H1 (cell line): ENCODE measurements around the gene C20orf96. TPM values are rescaled to one million over a fixed set of nuclear protein-coding genes. Genes with fewer than 3 reads are reported as not detected.

Experiments used
- BACH1 ChIP-seq: IDR thresholded peaks from 2 replicates; pipeline ENCODE4 v1.6.1; 2012; ENCODE audit warnings: low read length, improper control_type of control experiment
- CBX8 ChIP-seq: fragments of 300-800, 300-1000 bp; sonication (generic); IDR thresholded peaks from 2 replicates; pipeline ENCODE4 v1.7.1; 2016; ENCODE audit warnings: low read depth, low read length, borderline replicate concordance
- CHD1 ChIP-seq: IDR thresholded peaks from 2 replicates; pipeline ENCODE4 v1.6.1; 2012; ENCODE audit warnings: low read depth, low read length, improper control_type of control experiment
- CHD2 ChIP-seq: IDR thresholded peaks from 2 replicates; pipeline ENCODE4 v1.6.1; 2012; ENCODE audit warnings: low read length, improper control_type of control experiment
- EGR1 ChIP-seq: IDR thresholded peaks from 2 replicates; pipeline ENCODE4 v1.6.1; 2011; ENCODE audit warnings: low read depth, low read length, borderline replicate concordance
- EP300 ChIP-seq, 2 experiments: IDR thresholded peaks; 1 replicate in 1 of 2; 2 replicates in 1 of 2; pipeline ENCODE4 v1.6.1; 2011 to 2012; ENCODE audit warnings: low read depth in 2 of 2, low read length in 2 of 2, mild to moderate bottlenecking in 2 of 2, borderline replicate concordance in 1 of 2, inconsistent platforms in 1 of 2, moderate library complexity in 1 of 2
- GABPA ChIP-seq: IDR thresholded peaks from 2 replicates; pipeline ENCODE4 v1.6.1; 2011; ENCODE audit warnings: mild to moderate bottlenecking, low read length, moderate library complexity, borderline replicate concordance; ENCODE audit not compliant: insufficient read depth
- GTF2F1 ChIP-seq: IDR thresholded peaks from 2 replicates; pipeline ENCODE4 v1.6.1; 2012; ENCODE audit warnings: low read depth, low read length, improper control_type of control experiment, borderline replicate concordance
- HDAC2 ChIP-seq, 2 experiments: fragments of 300-600 bp in 1 of 2; sonication (generic) in 1 of 2; IDR thresholded peaks; 2 replicates each; pipeline ENCODE4 v1.6.1; 2011 to 2012; ENCODE audit warnings: low read depth in 2 of 2, low read length in 2 of 2, mild to moderate bottlenecking in 2 of 2, moderate library complexity in 2 of 2, borderline replicate concordance in 1 of 2, inconsistent platforms in 1 of 2
- HDAC6 ChIP-seq: IDR thresholded peaks from one replicate; pipeline ENCODE4 v1.7.1; 2012; ENCODE audit warnings: low read depth, mild to moderate bottlenecking, inconsistent platforms, low read length, moderate library complexity
- JUN ChIP-seq: IDR thresholded peaks from 2 replicates; pipeline ENCODE4 v1.6.1; 2011; ENCODE audit warnings: low read depth, mild to moderate bottlenecking, improper control_type of control experiment, low read length
- JUND ChIP-seq: IDR thresholded peaks from 2 replicates; pipeline ENCODE4 v1.6.1; 2011; ENCODE audit warnings: mild to moderate bottlenecking, improper control_type of control experiment, low read length
- POLR2A ChIP-seq, 2 experiments: IDR thresholded peaks; 1 replicate in 1 of 2; 2 replicates in 1 of 2; pipeline ENCODE4 v1.6.1; 2011; ENCODE audit warnings: low read depth in 2 of 2, low read length in 2 of 2, mild to moderate bottlenecking in 2 of 2; ENCODE audit errors: control extremely low read depth in 1 of 2
- RBBP5 ChIP-seq: IDR thresholded peaks from 2 replicates; pipeline ENCODE4 v1.7.1; 2012; ENCODE audit warnings: low read depth, mild to moderate bottlenecking, inconsistent platforms, low read length, moderate library complexity, borderline replicate concordance
- TCF12 ChIP-seq: IDR thresholded peaks from 2 replicates; pipeline ENCODE4 v1.6.1; 2011; ENCODE audit warnings: low read depth, mild to moderate bottlenecking, low read length
- polyA plus RNA-seq, 7 experiments: library from polyadenylated mRNA; depleted of rRNA in 3 of 7; stranded (reverse) in 5 of 7; unstranded in 2 of 7; fragments of >200 nt in 5 of 7; fragments of 200-250 nt in 2 of 7; gene quantifications; 1 replicate in 5 of 7; 2 replicates in 1 of 7; 4 replicates in 1 of 7; pipeline versions ENCODE4 v1.2.1 to v1.2.3, GENCODE V29; 2011 to 2013; ENCODE audit warnings: missing spikeins in 2 of 7, mixed read lengths in 2 of 7
- total RNA-seq: library from RNA; stranded (reverse); fragmentation: NEBNext Ultra II Directional; extraction: Animal tissue kit (Norgen Biotek cat#: 25700); gene quantifications from 2 replicates; pipeline ENCODE4 v1.2.1, GENCODE V29; 2021
- TF ChIP-seq, protein P1 (sequence below), 3 experiments: IDR thresholded peaks; 1 replicate in 2 of 3; 2 replicates in 1 of 3; pipeline versions ENCODE4 v1.5.1 to v1.6.1; 2011; ENCODE audit warnings: low read length in 3 of 3, mild to moderate bottlenecking in 3 of 3, inconsistent platforms in 2 of 3, low read depth in 1 of 3, moderate library complexity in 1 of 3; ENCODE audit not compliant: insufficient read depth in 1 of 3; ENCODE audit errors: control extremely low read depth in 1 of 3
- TF ChIP-seq, protein P2 (sequence below): IDR thresholded peaks from 2 replicates; pipeline ENCODE4 v1.6.1; 2012; ENCODE audit warnings: inconsistent platforms
- TF ChIP-seq, protein P3 (sequence below): IDR thresholded peaks from 2 replicates; pipeline ENCODE4 v1.6.1; 2012; ENCODE audit warnings: low read length, inconsistent platforms

The C20orf96 gene
- total and polyA plus RNA-seq, 2 of the 8 experiments (the other 6 are each of a cell fraction or from before 2014, with no cell fraction given) = 19.2 to 21.0 TPM

DNA sequence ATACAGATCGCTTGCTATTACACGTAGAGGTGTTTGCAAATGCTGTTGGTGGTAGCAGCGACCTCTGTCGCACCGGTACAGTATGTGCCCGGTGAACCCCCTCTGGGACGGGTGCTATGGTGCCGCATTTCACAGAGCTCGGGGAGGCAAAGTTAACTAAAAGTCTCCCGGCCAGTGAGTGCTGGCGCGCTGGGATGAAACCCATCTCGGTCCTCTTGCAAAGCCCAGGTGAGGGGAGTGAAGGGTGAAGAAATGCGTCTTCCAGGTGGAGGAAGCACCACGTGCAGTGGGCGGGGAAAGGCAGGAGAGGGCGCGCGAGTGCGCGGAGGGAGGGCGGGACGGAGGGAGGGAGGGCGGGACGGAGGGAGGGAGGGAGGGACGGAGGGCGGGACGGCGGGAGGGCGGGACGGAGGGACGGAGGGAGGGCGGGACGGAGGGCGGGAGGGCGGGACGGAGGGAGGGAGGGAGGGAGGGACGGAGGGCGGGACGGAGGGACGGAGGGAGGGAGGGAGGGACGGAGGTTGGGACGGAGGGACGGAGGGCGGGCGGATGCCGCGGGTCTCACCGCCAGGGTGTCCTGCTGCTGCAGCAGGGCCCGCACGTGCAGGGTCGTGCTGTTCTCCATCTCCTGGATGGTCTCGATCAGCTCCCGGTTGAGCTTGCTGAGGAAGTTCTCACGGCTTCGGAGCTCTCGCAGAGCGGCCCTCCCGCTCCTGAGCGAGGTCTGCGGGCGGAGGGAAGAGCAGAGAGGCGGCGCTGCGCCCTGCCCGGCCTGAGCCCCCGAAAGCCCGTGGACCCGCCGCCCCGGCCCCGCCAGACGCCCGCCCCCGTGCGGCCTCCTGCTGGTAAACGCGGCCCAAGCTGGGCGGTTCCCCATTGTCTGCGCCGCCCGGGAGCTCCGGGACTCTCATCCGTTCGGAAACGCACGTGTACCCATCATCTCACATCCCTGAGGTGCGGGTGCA is 11.7 kb downstream of the C20orf96 start (continued):
- TF ChIP-seq CHD1 = no peak
- TF ChIP-seq, protein P1, sequence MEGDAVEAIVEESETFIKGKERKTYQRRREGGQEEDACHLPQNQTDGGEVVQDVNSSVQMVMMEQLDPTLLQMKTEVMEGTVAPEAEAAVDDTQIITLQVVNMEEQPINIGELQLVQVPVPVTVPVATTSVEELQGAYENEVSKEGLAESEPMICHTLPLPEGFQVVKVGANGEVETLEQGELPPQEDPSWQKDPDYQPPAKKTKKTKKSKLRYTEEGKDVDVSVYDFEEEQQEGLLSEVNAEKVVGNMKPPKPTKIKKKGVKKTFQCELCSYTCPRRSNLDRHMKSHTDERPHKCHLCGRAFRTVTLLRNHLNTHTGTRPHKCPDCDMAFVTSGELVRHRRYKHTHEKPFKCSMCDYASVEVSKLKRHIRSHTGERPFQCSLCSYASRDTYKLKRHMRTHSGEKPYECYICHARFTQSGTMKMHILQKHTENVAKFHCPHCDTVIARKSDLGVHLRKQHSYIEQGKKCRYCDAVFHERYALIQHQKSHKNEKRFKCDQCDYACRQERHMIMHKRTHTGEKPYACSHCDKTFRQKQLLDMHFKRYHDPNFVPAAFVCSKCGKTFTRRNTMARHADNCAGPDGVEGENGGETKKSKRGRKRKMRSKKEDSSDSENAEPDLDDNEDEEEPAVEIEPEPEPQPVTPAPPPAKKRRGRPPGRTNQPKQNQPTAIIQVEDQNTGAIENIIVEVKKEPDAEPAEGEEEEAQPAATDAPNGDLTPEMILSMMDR (IDR thresholded peaks at IDR 0.05; ENCODE audit: control extremely low read depth in 1 of 3, insufficient read depth in 1 of 3, low read depth in 1 of 3, low read length in 3 of 3) = peak in 2 of 3 experiments; percentile 51 to 63; a peak in 3 of 4 replicates
- TF ChIP-seq GTF2F1 = no peak
- no peak for TF ChIP-seq RBBP5
- TF ChIP-seq POLR2A (IDR thresholded peaks at IDR 0.05; ENCODE audit: control extremely low read depth in 1 of 2, low read depth in 2 of 2, low read length in 2 of 2) = no peak
- no peak for TF ChIP-seq EGR1
- no peak for TF ChIP-seq BACH1
- TF ChIP-seq JUN = no peak
- no peak for TF ChIP-seq EP300 (IDR thresholded peaks at IDR 0.05; ENCODE audit: borderline replicate concordance in 1 of 2, low read depth in 2 of 2, low read length in 2 of 2)
- no peak for TF ChIP-seq TCF12
- no peak for TF ChIP-seq HDAC6
- TF ChIP-seq, protein P2, sequence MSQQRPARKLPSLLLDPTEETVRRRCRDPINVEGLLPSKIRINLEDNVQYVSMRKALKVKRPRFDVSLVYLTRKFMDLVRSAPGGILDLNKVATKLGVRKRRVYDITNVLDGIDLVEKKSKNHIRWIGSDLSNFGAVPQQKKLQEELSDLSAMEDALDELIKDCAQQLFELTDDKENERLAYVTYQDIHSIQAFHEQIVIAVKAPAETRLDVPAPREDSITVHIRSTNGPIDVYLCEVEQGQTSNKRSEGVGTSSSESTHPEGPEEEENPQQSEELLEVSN = peak; percentile 72
- TF ChIP-seq CBX8 = no peak
- no peak for TF ChIP-seq GABPA
- TF ChIP-seq JUND = no peak
- TF ChIP-seq, protein P3, sequence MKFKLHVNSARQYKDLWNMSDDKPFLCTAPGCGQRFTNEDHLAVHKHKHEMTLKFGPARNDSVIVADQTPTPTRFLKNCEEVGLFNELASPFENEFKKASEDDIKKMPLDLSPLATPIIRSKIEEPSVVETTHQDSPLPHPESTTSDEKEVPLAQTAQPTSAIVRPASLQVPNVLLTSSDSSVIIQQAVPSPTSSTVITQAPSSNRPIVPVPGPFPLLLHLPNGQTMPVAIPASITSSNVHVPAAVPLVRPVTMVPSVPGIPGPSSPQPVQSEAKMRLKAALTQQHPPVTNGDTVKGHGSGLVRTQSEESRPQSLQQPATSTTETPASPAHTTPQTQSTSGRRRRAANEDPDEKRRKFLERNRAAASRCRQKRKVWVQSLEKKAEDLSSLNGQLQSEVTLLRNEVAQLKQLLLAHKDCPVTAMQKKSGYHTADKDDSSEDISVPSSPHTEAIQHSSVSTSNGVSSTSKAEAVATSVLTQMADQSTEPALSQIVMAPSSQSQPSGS = no peak
- no peak for TF ChIP-seq HDAC2 (IDR thresholded peaks at IDR 0.05; ENCODE audit: borderline replicate concordance in 1 of 2, low read depth in 2 of 2, low read length in 2 of 2)
- TF ChIP-seq CHD2 = no peak
